22Rv1 (cell line): Measurements from ENCODE around the gene CFAP45.

Source experiments
- H3K27ac ChIP-seq: fragments of 450-650 bp; 2 replicates; pipeline ENCODE4 v1.5.1; 2017
- ZFX ChIP-seq: fragments of 450-650 bp; IDR thresholded peaks from 2 replicates; pipeline ENCODE4 v1.6.1; 2017; ENCODE audit warnings: antibody characterized with exemption, borderline replicate concordance
- TF ChIP-seq, protein P1 (sequence below): fragments of 450-650 bp; IDR thresholded peaks from 2 replicates; pipeline ENCODE4 v1.5.1; 2017; ENCODE audit warnings: mild to moderate bottlenecking

Gene CFAP45

GRCh38 chr1:159935305-159935704, 35.3 kb upstream of the CFAP45 start:
- H3K27ac ChIP-seq: no peak overlapping the region
- no peak for TF ChIP-seq ZFX
- TF ChIP-seq, protein P1, sequence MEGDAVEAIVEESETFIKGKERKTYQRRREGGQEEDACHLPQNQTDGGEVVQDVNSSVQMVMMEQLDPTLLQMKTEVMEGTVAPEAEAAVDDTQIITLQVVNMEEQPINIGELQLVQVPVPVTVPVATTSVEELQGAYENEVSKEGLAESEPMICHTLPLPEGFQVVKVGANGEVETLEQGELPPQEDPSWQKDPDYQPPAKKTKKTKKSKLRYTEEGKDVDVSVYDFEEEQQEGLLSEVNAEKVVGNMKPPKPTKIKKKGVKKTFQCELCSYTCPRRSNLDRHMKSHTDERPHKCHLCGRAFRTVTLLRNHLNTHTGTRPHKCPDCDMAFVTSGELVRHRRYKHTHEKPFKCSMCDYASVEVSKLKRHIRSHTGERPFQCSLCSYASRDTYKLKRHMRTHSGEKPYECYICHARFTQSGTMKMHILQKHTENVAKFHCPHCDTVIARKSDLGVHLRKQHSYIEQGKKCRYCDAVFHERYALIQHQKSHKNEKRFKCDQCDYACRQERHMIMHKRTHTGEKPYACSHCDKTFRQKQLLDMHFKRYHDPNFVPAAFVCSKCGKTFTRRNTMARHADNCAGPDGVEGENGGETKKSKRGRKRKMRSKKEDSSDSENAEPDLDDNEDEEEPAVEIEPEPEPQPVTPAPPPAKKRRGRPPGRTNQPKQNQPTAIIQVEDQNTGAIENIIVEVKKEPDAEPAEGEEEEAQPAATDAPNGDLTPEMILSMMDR: no peak

- TF ChIP-seq ZFX: no peak
- TF ChIP-seq, protein P1: no peak
These were observed 34.4 kb upstream of the CFAP45 start for GRCh38 chr1:159934136-159935039.

DNA sequence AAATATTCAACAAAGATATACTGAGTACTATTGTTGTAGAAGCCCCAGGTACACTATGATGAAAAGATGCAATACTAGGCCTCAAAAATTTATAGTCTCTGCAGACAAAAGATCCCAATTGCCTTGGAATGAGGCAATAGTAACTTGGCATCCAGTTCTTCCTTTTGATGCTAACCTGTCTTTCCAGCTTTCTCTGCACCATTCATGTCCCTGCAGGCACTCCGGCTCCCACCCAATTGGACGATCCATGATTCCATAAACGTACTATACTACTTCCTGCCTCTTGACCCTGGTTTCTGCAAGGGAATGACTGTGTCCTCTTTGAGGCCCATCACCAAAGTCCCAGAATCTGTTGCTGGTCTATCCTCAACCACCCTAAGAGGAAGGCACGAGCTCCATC, 33.4 kb upstream of the CFAP45 start:
- no peak for TF ChIP-seq ZFX
- TF ChIP-seq, protein P1: no peak
- no peak overlapping the region for H3K27ac ChIP-seq

More at GRCh38 chr1:159934136-159935039, 34.4 kb upstream of the CFAP45 start:
- H3K27ac ChIP-seq: no peak overlapping the region

DNA sequence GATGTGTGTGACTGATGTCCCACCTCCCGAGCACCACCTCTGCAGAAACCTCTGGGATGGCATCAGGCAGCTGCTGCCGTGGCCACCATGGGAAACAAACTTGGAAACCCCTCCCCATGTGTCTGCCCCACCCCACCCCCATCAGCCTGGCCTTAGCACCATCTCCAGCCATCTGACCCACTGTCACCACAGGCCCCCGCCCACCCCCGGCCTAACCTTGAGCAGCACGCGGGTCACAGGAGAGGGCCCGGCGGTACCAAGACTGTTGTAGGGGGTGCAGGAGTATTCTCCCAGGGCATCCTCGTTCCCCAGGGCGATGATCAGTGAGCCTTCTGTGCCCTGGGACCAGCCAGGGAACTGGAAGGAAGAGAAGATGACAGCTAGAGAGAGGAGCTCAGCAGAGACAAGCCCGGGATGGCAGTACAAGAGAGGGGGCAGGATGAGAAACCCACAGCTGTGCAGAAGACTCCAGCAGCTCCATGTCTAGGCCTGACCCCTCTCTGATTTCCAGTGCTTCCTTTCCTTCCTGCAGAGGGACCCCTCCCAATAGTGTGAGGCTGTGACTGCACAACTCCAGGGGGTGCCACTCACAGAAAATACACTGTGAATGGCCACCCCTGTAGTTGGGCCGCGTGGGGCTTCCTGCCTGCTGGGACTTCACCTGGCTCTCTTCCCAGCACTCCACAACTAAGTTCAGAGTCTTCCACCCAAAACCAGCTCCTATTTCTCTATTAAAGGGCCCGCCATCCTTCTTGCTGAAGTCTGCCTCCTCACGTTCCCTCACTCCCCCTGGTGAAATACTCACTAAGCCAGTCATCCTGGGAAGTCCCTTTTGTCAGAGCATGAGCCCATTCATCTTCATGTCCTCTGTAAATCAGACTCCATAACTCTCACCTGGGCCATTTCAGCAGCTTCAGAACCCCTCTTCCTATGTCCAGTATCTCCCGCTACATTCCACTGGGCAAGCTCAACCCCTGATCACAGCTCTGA, 32.6 kb upstream of the CFAP45 start:
- TF ChIP-seq, protein P1: no peak
- no peak for TF ChIP-seq ZFX
- H3K27ac ChIP-seq: no peak overlapping the region

GRCh38 chr1:159931795-159932173, 31.8 kb upstream of the CFAP45 start:
- TF ChIP-seq, protein P1: no peak
- TF ChIP-seq ZFX: no peak
- no peak overlapping the region for H3K27ac ChIP-seq

DNA sequence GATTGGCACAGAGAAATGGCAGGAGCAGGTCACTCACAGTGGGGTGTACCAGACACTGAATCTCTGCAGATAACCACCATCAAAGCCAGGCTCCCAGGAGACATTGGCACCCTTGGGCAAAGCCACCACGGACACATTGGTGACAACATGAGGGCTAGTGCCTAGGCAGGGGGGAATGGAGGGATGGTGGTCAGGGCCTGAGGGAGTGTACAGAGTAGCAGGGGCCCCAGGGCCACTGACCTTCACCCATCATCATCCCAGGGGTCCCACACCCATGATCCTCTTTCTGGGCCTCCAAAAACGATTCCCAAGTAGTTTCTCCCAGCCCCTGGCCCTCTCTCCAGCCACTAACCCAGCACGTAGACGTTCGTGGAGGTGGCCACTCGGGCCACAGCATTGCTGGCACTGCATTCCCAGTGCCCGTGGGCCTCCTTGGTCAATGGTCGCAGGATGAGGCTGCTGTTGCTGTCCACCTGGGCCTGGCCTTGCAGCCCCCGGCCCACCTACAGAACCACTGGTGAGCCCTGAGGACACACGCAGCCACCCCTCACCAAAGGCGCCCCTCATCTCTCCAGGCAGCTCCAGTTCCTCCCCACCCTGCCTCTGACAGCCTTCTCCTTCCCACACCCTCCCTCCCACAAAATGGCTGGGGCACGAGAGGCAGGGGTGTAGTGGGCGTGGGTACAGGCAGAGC, 31.3 kb upstream of the CFAP45 start:
- no peak overlapping the region for H3K27ac ChIP-seq
- TF ChIP-seq, protein P1: no peak
- TF ChIP-seq ZFX: no peak
